Caco-2 (cell line): ENCODE results near the gene NOTCH1. TPM values are rescaled to one million over a fixed set of nuclear protein-coding genes. Genes with fewer than 3 reads are reported as not detected.

Experiments used
- BruUV-seq: library from RNA; stranded (reverse); fragments of 400-500 nt; replicated peaks from 2 replicates; lab custom pipeline; 2021; lab: Mats Ljungman, UMichigan
- CTCF ChIA-PET: fragments of 300-600 bp; sonication (Branson Sonifier 250); formaldehyde crosslinking; loops from one replicate; lab custom pipeline; 2022; ENCODE audit warnings: antibody characterized with exemption; lab: Charles Lee
- POLR2A ChIA-PET: fragments of 300-600 bp; sonication (Branson Sonifier 250); formaldehyde crosslinking; loops from one replicate; lab custom pipeline; 2022; ENCODE audit warnings: antibody characterized with exemption; lab: Charles Lee
- DNase-seq, 2 experiments: peaks; one replicate each; pipeline versions ENCODE4 v3.0.0 to v3.0.0-alpha.2; 2020 to 2022
- H3K27me3 ChIP-seq: replicated peaks from 2 replicates; pipeline ENCODE4 v1.6.0; 2011; ENCODE audit warnings: low read length; ENCODE audit not compliant: control insufficient read depth, insufficient read depth
- H3K36me3 ChIP-seq: 2 replicates; pipeline ENCODE4 v1.5.1; 2011; ENCODE audit warnings: low read length; ENCODE audit not compliant: control insufficient read depth, insufficient read depth
- H3K4me1 ChIP-seq: fragments of 250-450 bp; sonication (Bioruptor Pico); 2 replicates; pipeline ENCODE4 v1.5.1; 2020; ENCODE audit warnings: mild to moderate bottlenecking
- H3K4me3 ChIP-seq: 2 replicates; pipeline ENCODE4 v1.5.1; 2011; ENCODE audit warnings: low read depth, mild to moderate bottlenecking, control low read depth, low read length
- H3K9me3 ChIP-seq: fragments of 250-450 bp; sonication (Bioruptor Pico); 2 replicates; pipeline ENCODE4 v1.5.1; 2020; ENCODE audit warnings: mild to moderate bottlenecking, moderate library complexity
- H3K27ac Mint-ChIP-seq: one replicate; pipeline ENCODE4 v1.8.0; 2022; ENCODE audit warnings: mixed read lengths; ENCODE audit not compliant: unreplicated experiment
- H3K27me3 Mint-ChIP-seq: one replicate; pipeline ENCODE4 v1.8.0; 2022; ENCODE audit warnings: mixed read lengths; ENCODE audit not compliant: insufficient read depth, unreplicated experiment
- H3K36me3 Mint-ChIP-seq: one replicate; pipeline ENCODE4 v1.8.0; 2022; ENCODE audit warnings: mild to moderate bottlenecking, mixed read lengths; ENCODE audit not compliant: insufficient read depth, unreplicated experiment
- H3K4me1 Mint-ChIP-seq: one replicate; pipeline ENCODE4 v1.8.0; 2022; ENCODE audit warnings: low read depth, mixed read lengths; ENCODE audit not compliant: unreplicated experiment
- H3K4me3 Mint-ChIP-seq: one replicate; pipeline ENCODE4 v1.8.0; 2022; ENCODE audit warnings: mild to moderate bottlenecking, moderate library complexity, mixed read lengths; ENCODE audit not compliant: unreplicated experiment
- H3K9me3 Mint-ChIP-seq: one replicate; pipeline ENCODE4 v1.8.0; 2022; ENCODE audit warnings: mixed read lengths; ENCODE audit not compliant: unreplicated experiment
- intact Hi-C: fragments of 100-400 bp; cut with micrococcal nuclease; formaldehyde crosslinking; loops from one replicate; pipeline ENCODE4 v1.10.0; 2022; ENCODE audit not compliant: unreplicated experiment
- total RNA-seq: library from RNA; stranded (reverse); gene quantifications from 2 replicates; pipeline ENCODE4 v1.2.3, GENCODE V29; 2022
- TF ChIP-seq, protein P1 (sequence below), 2 experiments: fragments of 200-600 bp in 1 of 2; IDR thresholded peaks; 1 replicate in 1 of 2; 2 replicates in 1 of 2; pipeline versions ENCODE4 v1.5.1 to v1.8.0; 2011 to 2022; ENCODE audit warnings: antibody characterized with exemption in 1 of 2, control low read depth in 1 of 2, inconsistent platforms in 1 of 2, low read depth in 1 of 2, low read length in 1 of 2, mild to moderate bottlenecking in 1 of 2, moderate library complexity in 1 of 2; ENCODE audit not compliant: insufficient read depth in 1 of 2, severe bottlenecking in 1 of 2, unreplicated experiment in 1 of 2

The NOTCH1 gene
- total RNA-seq, 1 experiment from 2014 or later: 6.3 TPM

- BruUV-seq: no TSS peak
- Histone ChIP-seq H3K9me3 (no peaks in the 10 kb centered on the region), H3K4me1 (no peaks in the 10 kb centered on the region), H3K36me3 (no peaks in the 10 kb centered on the region), H3K4me3 (no peak overlapping the region), H3K27me3 (no peaks in the 10 kb centered on the region)
- CTCF ChIA-PET: interaction anchor here (0.7 kb wide), 1 partner anchor 205 kb away, joined by 3 read pairs; no protein-coding TSS in a partner anchor
- no peaks in the 10 kb centered on the region for H3K4me1 Mint-ChIP-seq
- POLR2A ChIA-PET: interaction anchor here (0.7 kb wide), 1 partner anchor 18 kb away, joined by 16 read pairs; no protein-coding TSS in a partner anchor
- H3K36me3 Mint-ChIP-seq: no peaks in the 10 kb centered on the region
- H3K27ac Mint-ChIP-seq: no peak overlapping the region
- no peak for DNase-seq
- intact Hi-C loops: no loop called here
- no peaks in the 10 kb centered on the region for H3K9me3 Mint-ChIP-seq
- H3K4me3 Mint-ChIP-seq: no peak overlapping the region
- TF ChIP-seq, protein P1, sequence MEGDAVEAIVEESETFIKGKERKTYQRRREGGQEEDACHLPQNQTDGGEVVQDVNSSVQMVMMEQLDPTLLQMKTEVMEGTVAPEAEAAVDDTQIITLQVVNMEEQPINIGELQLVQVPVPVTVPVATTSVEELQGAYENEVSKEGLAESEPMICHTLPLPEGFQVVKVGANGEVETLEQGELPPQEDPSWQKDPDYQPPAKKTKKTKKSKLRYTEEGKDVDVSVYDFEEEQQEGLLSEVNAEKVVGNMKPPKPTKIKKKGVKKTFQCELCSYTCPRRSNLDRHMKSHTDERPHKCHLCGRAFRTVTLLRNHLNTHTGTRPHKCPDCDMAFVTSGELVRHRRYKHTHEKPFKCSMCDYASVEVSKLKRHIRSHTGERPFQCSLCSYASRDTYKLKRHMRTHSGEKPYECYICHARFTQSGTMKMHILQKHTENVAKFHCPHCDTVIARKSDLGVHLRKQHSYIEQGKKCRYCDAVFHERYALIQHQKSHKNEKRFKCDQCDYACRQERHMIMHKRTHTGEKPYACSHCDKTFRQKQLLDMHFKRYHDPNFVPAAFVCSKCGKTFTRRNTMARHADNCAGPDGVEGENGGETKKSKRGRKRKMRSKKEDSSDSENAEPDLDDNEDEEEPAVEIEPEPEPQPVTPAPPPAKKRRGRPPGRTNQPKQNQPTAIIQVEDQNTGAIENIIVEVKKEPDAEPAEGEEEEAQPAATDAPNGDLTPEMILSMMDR (IDR thresholded peaks at IDR 0.05; ENCODE audit: insufficient read depth in 1 of 2, low read depth in 1 of 2, low read length in 1 of 2, severe bottlenecking in 1 of 2, unreplicated experiment in 1 of 2): no peak
- no peaks in the 10 kb centered on the region for H3K27me3 Mint-ChIP-seq
These were observed 43.0 kb upstream of the NOTCH1 start for GRCh38 chr9:136588663-136589464.

DNA sequence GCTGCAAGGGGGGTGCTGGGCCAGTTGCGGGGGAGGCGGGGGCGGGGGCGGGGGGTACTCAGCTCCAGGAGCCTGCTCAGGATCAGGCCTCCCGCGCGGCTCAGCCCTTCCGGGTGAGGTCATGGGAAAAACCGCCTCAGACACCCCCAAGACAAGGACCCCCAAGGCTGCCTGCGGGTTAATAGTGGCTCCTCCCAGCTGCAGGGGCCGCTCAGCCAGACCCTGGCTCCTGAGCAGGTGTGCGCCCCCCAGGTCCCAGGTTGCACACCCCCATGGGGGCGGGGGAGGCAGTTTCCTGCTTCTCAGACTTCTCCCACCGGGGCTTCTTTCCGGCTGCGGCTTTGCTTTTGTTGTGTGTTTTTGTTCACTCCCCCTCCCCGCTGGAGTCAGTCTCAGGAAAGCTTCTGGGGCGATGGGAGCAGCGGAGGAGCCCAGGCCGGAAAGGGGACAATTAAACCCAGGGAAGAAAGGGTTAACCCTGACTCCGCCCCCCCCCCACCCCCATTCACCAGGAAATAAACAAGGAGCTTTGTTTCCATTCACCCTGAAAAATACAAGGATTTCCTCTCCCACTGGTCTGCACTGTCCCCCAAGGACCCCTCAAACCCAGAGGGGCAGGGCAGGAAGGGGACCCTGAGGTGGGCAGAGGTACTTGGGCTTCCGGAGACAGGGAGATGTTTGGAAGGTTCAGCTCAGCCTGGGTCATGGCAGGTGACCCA is 42.3 kb upstream of the NOTCH1 start:
- H3K9me3 ChIP-seq: no peaks in the 10 kb centered on the region
- POLR2A ChIA-PET: interaction anchor here (0.7 kb wide), 1 partner anchor 17 kb away, joined by 16 read pairs; no protein-coding TSS in a partner anchor
- no peaks in the 10 kb centered on the region for H3K4me1 Mint-ChIP-seq
- no peak overlapping the region for H3K4me3 Mint-ChIP-seq
- no peak overlapping the region for H3K4me3 ChIP-seq
- H3K27me3 Mint-ChIP-seq: no peaks in the 10 kb centered on the region
- TF ChIP-seq, protein P1 (IDR thresholded peaks at IDR 0.05; ENCODE audit: insufficient read depth in 1 of 2, low read depth in 1 of 2, low read length in 1 of 2, severe bottlenecking in 1 of 2, unreplicated experiment in 1 of 2): no peak
- H3K36me3 ChIP-seq: no peaks in the 10 kb centered on the region
- no TSS peak for BruUV-seq
- intact Hi-C loops: no loop called here
- H3K27me3 ChIP-seq: no peaks in the 10 kb centered on the region
- no peaks in the 10 kb centered on the region for H3K36me3 Mint-ChIP-seq
- CTCF ChIA-PET: interaction anchor here (0.7 kb wide), 1 partner anchor 205 kb away, joined by 3 read pairs; no protein-coding TSS in a partner anchor
- H3K4me1 ChIP-seq: no peaks in the 10 kb centered on the region
- H3K27ac Mint-ChIP-seq: no peak overlapping the region
- DNase-seq: no peak
- no peaks in the 10 kb centered on the region for H3K9me3 Mint-ChIP-seq

DNA sequence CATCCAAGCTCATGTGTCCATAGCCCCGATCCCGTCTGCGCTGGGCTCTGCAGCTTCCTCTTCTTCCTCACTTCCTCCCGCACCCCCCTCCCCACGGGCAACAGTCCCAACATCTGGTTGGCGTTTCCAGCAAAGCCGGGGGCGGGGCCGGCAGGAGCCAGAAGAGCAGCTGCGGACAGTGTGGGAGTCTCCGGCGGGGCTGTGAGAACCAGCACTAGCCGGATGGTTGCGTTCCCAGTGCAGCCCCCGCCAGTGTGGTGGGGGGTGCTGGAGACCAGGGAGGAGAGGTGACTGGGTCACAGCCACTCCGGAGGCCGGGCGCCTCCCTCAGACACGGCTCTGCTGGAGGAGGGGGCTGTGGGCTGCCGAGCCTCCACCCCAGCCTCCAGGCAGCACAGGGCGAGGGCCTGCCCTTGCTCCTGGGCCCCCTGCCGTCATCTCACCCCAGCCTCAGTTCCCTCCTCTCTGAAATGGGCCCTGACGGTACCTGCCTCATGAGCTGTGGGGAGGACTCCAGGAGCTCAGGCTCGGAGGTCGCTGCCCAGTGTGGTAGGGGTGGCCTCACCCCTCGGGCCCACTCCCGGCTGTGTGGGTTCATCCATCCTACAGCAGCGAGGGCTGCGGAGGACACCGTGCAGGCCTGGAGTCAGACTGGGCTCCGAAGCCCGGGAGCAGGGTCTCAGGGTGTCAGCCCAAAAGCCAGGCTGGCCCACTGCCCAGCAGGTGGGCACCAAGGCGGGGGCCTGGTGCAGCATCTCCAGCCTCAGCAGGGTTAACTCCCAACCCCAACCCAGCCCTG is 41.5 kb upstream of the NOTCH1 start:
- no peaks in the 10 kb centered on the region for H3K27me3 ChIP-seq
- no peak overlapping the region for H3K4me3 ChIP-seq
- Mint-ChIP-seq H3K27me3 (no peaks in the 10 kb centered on the region), H3K9me3 (no peaks in the 10 kb centered on the region), H3K4me3 (no peak overlapping the region), H3K4me1 (no peaks in the 10 kb centered on the region), H3K27ac (no peak overlapping the region), H3K36me3 (no peaks in the 10 kb centered on the region)
- DNase-seq: no peak
- H3K9me3 ChIP-seq: 0 out of 2 replicates have a peak, but pooled peaks cover 2% of the 10 kb centered on the region
- ChIA-PET POLR2A (no interaction called here), CTCF (no interaction called here)
- H3K4me1 ChIP-seq: no peaks in the 10 kb centered on the region
- no peaks in the 10 kb centered on the region for H3K36me3 ChIP-seq
- intact Hi-C loops: no loop called here
- TF ChIP-seq, protein P1 (IDR thresholded peaks at IDR 0.05; ENCODE audit: insufficient read depth in 1 of 2, low read depth in 1 of 2, low read length in 1 of 2, severe bottlenecking in 1 of 2, unreplicated experiment in 1 of 2): no peak
- BruUV-seq: no TSS peak
